Right hindlimb (tissue), 1 donor: ENCODE data around the gene RAP1GAP2.

ENCODE experiments used
- DNase-seq: peaks from one replicate; pipeline ENCODE4 v3.0.0-alpha.2; 2018

RAP1GAP2 gene

DNA sequence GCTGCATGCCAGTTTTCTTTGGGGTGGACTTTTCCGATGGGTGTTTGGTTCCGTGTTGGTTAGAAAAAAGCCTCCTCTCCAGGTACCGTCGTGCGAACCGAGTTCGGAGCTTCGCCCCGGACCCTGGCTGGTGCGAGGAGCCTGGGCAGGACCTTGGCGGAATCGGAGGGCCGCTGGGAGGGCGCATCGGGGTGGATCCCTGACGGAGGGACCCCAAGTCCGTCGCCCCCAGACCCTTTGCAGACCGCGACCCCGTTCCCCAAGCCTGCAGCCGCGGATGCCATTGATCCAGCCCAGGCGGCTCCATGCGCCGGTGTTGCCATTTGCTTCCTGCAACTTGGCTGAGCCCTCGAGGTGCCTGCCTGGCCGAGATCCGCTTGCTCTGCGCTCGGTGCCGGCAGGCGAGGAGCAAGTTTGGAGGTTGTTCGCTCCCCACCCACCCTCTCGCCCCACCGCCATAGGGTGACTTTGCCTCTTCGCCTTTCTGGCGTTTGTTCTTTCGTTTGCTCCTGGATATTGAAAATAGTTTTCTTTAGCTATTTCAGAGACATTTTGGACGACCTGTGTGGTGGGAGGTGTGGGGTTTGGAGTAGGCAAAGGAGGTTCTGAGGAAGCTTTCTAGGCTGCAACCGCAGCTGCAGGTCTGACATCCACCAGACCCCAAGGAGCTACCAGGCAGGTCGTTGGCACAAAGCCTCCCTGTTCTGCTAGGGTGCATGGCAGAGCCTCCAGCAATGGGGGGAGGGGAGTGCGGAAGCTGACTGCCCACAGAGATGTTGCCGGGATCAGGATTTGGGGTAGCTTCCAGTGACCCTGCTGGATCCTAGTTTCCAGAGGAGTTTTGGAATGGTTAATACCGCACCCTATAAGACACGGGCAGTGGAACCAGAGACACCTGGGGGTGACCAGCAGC lies 58.2 kb downstream of the RAP1GAP2 start:
- DNase-seq = no peak

GRCh38 chr17:2855063-2855600 lies 58.9 kb downstream of the RAP1GAP2 start:
- no peak for DNase-seq

DNA sequence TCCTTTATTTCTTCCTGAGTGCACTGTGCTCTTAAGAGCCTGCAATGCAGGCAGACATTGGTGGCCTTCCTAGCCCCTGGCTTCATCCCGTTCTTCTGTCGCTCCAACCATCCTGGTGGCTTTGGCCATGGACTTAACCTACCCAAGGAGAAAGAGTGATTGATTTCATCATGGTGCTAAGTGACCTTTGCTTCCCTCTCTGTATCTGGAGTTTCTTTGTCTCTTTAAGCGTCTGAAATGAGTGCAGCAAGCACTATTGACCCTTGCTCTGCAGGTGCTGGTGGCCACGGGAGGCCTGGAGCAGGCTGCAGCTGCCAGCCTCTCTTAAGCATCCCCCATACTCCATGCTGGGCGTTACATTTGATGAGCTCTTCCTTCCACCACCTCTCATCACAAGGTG lies 60.5 kb downstream of the RAP1GAP2 start:
- DNase-seq = no peak

GRCh38 chr17:2860045-2860444 lies 63.8 kb downstream of the RAP1GAP2 start:
- no peak for DNase-seq

DNA sequence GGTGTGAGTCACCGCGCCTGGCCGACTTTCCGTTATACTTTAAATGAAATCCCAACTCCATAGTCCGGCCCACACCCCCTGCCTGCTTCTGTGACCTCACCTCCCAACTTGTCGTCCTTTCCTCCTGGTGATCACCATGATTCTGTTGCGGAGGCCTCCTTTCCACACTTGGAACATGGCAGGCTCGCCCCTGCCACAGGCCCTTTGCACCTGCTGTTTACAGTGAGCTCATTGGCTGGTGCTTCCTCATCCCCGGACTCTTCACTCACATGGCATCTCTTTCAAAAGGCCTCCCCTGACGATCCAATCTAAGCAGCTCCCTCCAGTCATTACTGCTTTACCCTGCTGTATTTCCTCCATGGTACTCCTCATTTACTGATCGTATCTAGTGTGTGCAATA lies 64.6 kb downstream of the RAP1GAP2 start:
- DNase-seq = no peak

DNA sequence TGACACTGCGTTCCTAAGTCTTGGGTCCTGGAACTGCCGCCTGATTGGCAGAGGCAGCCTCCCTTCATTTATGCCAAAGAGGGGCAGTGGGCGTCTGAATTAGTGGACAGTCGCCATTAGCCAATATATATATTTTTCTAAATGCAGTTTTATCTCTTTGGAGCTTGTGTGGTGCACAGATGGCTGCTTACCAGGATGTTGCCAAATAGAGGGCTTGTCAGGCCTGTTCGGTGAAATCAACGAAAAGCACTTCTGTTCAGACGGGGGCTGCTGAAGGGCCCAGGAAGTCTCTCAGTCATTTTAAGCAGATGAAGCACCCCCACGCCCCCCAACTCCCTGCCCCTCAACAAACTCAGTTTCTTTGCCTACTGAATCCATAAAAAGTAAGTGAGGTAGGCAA lies 66.0 kb downstream of the RAP1GAP2 start:
- no peak for DNase-seq

GRCh38 chr17:2863204-2863603 lies 67.0 kb downstream of the RAP1GAP2 start:
- no peak for DNase-seq

DNA sequence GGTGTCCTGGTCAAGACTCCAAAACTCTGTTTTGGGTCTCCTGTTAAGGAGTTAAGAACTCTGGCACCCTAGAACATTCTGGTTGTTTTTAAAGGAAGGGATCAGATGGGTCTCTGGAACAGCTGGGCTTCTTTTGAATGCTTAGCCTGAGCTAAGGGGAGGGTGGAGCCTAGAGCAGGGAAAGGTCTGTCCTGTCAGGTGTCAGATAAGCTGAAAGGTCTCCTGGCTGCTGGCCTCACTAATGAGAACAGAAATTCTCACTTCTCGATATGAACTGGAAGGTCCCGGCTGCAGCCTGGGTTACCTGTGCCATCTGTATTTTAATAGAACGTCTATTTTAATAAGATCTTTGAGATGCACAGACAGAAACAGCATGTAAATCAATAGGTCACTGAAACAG lies 69.0 kb downstream of the RAP1GAP2 start:
- no peak for DNase-seq

GRCh38 chr17:2867441-2868424 lies 71.5 kb downstream of the RAP1GAP2 start:
- DNase-seq = no peak

- no peak for DNase-seq
Observed at GRCh38 chr17:2869604-2870003, 73.4 kb downstream of the RAP1GAP2 start.

DNA sequence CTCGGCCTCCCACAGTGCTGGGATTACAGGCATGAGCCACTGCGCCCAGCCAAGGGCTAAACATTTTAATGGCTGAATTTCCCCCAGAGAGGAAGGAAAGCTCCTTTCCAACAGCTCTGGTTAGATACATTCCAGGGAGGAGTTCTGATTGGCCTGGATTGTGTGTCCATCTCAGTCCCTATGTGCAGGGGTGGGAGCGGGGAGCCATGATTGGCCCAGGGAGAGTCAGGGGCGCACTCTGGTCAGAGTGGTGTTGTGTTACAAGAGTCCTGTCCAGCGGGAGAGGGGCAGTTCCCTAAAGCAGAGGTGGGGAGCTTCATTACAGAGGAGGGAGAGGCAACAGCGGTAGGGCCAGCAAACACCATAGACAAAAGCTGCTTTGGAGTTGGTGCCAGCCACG lies 75.0 kb downstream of the RAP1GAP2 start:
- DNase-seq = no peak

GRCh38 chr17:2871720-2872119 lies 75.5 kb downstream of the RAP1GAP2 start:
- no peak for DNase-seq

- no peak for DNase-seq
Observed at GRCh38 chr17:2872282-2872681, 76.0 kb downstream of the RAP1GAP2 start.

- no peak for DNase-seq
Observed at GRCh38 chr17:2874189-2874686, 78.0 kb downstream of the RAP1GAP2 start.

GRCh38 chr17:2875608-2876007 lies 79.4 kb downstream of the RAP1GAP2 start:
- no peak for DNase-seq

DNA sequence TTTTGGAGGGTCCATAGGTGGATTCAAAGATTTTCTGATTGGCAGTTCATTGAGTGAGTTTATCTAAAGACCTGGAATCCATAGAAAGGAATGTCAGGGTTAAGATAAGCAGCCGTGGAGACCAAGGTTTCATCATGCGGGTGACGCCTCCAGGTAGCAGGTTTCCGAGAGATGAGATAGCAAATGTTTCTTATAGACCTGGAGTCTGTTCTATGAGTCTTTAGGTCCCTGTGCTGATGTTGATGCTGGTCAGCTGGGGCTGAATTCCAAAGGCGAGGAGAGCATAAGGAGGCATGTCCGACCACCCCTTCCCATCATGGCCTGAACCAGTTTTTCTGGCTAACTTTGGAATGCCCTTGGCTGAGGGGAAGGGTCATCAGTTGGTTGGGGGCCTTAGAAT lies 80.2 kb downstream of the RAP1GAP2 start:
- no peak for DNase-seq

- no peak for DNase-seq
Observed at GRCh38 chr17:2878751-2879254, 82.6 kb downstream of the RAP1GAP2 start.

DNA sequence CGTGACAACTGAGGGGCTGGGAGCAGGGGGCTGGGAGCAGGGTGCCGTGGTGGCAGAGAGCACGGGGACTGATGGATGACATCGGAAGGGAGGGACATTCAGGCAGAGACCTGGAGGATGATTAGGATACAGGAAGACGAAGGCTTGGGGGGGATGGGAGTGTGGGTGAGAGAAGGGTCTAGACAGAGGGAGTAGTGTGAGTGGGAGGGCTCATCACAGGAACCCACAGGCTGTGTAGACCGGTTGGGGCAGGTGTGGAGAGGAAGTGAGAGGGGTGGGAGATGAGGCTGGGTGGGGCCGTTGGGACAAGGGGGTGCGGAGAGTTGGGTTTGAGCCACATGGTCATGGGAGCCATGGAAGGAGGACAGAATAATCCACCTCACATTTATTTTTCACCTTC lies 83.8 kb downstream of the RAP1GAP2 start:
- DNase-seq = no peak

DNA sequence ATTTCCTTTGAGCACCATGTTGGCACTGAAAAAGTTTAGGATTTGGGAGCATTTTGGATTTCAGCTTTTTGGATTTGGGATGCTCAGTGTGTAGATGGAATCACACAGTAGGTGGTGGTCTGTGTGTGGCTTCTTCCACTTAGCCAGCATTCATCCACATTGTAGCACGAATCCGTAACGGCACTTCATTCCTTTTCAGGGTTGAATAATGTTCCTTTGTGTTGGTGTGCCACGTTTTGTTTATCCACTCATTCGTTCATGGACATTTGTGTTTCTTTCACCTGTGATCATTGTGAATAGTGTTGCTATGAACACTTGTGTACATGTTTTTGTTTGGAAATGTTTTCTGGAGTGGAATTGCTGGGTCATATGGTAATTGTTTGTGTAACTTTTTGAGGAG lies 85.1 kb downstream of the RAP1GAP2 start:
- DNase-seq = no peak

DNA sequence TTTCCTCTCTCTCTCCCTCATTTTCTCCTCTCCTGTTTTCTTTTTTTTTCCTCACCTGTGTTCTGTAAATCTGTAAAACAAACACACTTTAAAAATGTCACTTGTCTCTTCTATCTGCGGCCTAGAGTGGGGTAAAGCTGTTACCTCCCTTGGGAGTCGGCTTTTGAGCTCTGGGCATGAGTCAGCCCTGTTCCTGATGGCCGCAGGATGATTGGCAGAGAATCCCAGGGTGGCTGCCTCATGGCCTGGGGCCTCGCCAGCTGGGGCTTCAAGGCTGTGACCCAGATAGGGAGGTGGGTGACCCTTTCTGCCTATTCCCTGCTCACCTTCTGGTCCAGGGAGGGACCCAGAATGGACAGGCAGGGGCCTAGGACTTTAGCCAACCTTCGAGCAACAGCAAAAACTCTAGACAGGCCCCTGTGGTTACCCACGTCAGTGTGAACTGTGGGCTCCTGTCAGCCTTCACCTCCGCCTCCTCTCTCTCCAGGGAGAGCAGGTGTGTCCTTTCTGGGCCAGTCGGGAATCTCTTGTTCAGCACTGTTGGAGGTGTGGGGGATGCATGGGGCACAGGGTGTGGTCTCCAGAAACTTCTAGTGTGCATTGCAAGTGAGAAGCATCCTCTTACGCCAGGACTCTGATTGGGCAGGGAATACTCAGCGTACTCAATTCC lies 87.4 kb downstream of the RAP1GAP2 start:
- DNase-seq = no peak

- no peak for DNase-seq
Observed at GRCh38 chr17:2885733-2886132, 89.5 kb downstream of the RAP1GAP2 start.

DNA sequence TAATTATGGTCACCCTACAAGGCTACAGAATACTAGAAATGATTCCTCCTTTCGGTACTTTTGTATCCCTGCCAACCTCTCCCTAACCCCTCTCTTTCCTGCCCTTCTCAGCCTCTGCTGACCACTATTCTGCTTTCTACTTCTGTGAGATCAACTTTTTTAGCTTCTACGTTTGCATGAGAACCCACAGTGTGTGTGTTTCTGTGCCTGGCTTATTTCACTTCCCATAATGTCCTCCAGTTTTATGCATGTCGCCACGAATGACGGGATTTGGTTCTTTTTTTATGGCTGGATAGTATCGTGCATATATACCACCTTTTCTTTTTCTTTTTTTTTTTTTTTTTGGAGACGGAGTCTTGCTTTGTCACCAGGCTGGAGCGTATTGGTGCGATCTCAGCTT lies 92.1 kb downstream of the RAP1GAP2 start:
- no peak for DNase-seq
